T-cell (primary cell): ENCODE data around the gene SUGCT. TPM values are rescaled to one million over a fixed set of nuclear protein-coding genes. Genes with fewer than 3 reads are reported as not detected.

Experiments
- ATAC-seq, 4 experiments: fragments of 200-7000 bp in 3 of 4; fragments of 150-1000 bp in 1 of 4; cut with Tn5 transposase; replicated peaks in 1 of 4; 1 replicate in 3 of 4; 2 replicates in 1 of 4; pipeline ENCODE4 v1.10.0; 2021; ENCODE audit warnings: moderate library complexity in 3 of 4, mild to moderate bottlenecking in 2 of 4, moderate number of reproducible peaks in 1 of 4
- CTCF ChIA-PET, 2 donors: fragments of 300-600 bp; sonication (Branson Sonifier 250); formaldehyde crosslinking; loops; one replicate each; lab custom pipeline; 2022; ENCODE audit warnings: antibody characterized with exemption in 2 of 2; lab: Charles Lee
- POLR2A ChIA-PET, 2 donors: fragments of 300-600 bp; sonication (Branson Sonifier 250); formaldehyde crosslinking; loops; one replicate each; lab custom pipeline; 2022; ENCODE audit warnings: antibody characterized with exemption in 2 of 2; lab: Charles Lee
- DNase-seq, 35 experiments: peaks; one replicate each; pipeline versions ENCODE4 v3.0.0 to v3.0.0-alpha.2; 2013 to 2023
- H3K27ac ChIP-seq: one replicate; pipeline ENCODE4 v1.5.1; 2013; ENCODE audit warnings: low read length
- H3K27me3 ChIP-seq, 2 experiments: replicated peaks in 1 of 2; 1 replicate in 1 of 2; 2 replicates in 1 of 2; pipeline versions ENCODE4 v1.6.1 to v1.7.0; 2013; ENCODE audit warnings: low read length in 1 of 2, mixed read lengths in 1 of 2; ENCODE audit not compliant: control insufficient read depth in 2 of 2, insufficient read depth in 2 of 2; ENCODE audit errors: extremely low read depth in 1 of 2
- H3K36me3 ChIP-seq, 2 donors: 1 replicate in 1 of 2; 2 replicates in 1 of 2; pipeline versions ENCODE4 v1.6.1 to v1.7.0; 2013; ENCODE audit warnings: low read length in 1 of 2; ENCODE audit not compliant: control insufficient read depth in 2 of 2, insufficient read depth in 1 of 2; ENCODE audit errors: extremely low read depth in 1 of 2
- H3K4me1 ChIP-seq, 2 experiments: 1 replicate in 1 of 2; 2 replicates in 1 of 2; pipeline versions ENCODE4 v1.6.1 to v1.7.0; 2013; ENCODE audit warnings: low read length in 2 of 2, mixed read lengths in 1 of 2; ENCODE audit not compliant: insufficient read depth in 2 of 2, control insufficient read depth in 1 of 2; ENCODE audit errors: extremely low read depth in 1 of 2
- H3K4me3 ChIP-seq, 2 donors: 1 replicate in 1 of 2; 2 replicates in 1 of 2; pipeline versions ENCODE4 v1.5.1 to v1.7.0; 2013; ENCODE audit warnings: mild to moderate bottlenecking in 2 of 2, low read length in 1 of 2, moderate library complexity in 1 of 2; ENCODE audit not compliant: control insufficient read depth in 1 of 2; ENCODE audit errors: extremely low read depth in 1 of 2
- H3K9me3 ChIP-seq: 2 replicates; pipeline ENCODE4 v1.7.0; 2013
- H3K27ac Mint-ChIP-seq, 2 donors: one replicate each; pipeline ENCODE4 v1.8.0; 2020 to 2021; ENCODE audit warnings: mild to moderate bottlenecking in 2 of 2, mixed read lengths in 2 of 2
- H3K27me3 Mint-ChIP-seq, 2 donors: one replicate each; pipeline ENCODE4 v1.8.0; 2021 to 2022; ENCODE audit warnings: mixed read lengths in 2 of 2
- H3K36me3 Mint-ChIP-seq: one replicate; pipeline ENCODE4 v1.8.0; 2021; ENCODE audit warnings: mixed read lengths
- H3K4me1 Mint-ChIP-seq, 3 donors: one replicate each; pipeline ENCODE4 v1.8.0; 2020 to 2022; ENCODE audit warnings: mixed read lengths in 3 of 3, mild to moderate bottlenecking in 1 of 3
- H3K4me3 Mint-ChIP-seq, 3 donors: one replicate each; pipeline ENCODE4 v1.8.0; 2020 to 2022; ENCODE audit warnings: mild to moderate bottlenecking in 3 of 3, mixed read lengths in 3 of 3, moderate library complexity in 3 of 3
- H3K9me3 Mint-ChIP-seq, 3 donors: one replicate each; pipeline ENCODE4 v1.8.0; 2020 to 2022; ENCODE audit warnings: mixed read lengths in 3 of 3
- WGBS: methylation state at CpG from one replicate; pipeline ENCODE4 v1.1.5; 2013; ENCODE audit warnings: missing lambda C conversion rate; ENCODE audit not compliant: insufficient coverage; 5-methylcytosine and 5-hydroxymethylcytosine counted together
- total RNA-seq, 35 experiments: library from RNA in 6 of 35; stranded (reverse) in 6 of 35; fragments of 120-200 nt in 1 of 35; gene quantifications; one replicate each; pipeline versions ENCODE4 v1.2.1 to v1.2.4 and lab custom pipeline; 2013 to 2026

SUGCT gene
- total RNA-seq, 5 donors from 2014 or later (not counting 1 experiment from before 2014, with no cell fraction given), result 1.3 to 3.1 (median 2.3) TPM

DNA sequence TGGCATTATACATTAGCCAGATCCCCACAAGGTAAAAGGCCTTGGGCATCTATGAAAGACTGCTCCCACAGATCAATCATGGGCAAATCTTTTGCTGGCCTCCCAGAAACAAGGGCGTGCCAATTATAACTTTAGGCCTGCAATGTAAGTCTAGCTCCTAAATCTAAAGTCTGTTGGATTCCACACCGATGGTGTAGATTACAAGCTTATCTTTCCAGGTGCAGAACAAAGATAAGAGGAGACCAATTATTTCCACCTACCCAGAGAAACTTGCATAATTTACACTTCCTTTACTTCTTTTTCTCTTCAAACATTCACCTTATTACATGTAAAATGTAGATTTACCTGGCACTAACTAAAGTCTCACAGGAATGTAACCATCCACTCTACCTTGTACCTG, 713.1 kb downstream of the SUGCT start:
- CTCF ChIA-PET, result no interaction called here
- POLR2A ChIA-PET, result no interaction called here

DNA sequence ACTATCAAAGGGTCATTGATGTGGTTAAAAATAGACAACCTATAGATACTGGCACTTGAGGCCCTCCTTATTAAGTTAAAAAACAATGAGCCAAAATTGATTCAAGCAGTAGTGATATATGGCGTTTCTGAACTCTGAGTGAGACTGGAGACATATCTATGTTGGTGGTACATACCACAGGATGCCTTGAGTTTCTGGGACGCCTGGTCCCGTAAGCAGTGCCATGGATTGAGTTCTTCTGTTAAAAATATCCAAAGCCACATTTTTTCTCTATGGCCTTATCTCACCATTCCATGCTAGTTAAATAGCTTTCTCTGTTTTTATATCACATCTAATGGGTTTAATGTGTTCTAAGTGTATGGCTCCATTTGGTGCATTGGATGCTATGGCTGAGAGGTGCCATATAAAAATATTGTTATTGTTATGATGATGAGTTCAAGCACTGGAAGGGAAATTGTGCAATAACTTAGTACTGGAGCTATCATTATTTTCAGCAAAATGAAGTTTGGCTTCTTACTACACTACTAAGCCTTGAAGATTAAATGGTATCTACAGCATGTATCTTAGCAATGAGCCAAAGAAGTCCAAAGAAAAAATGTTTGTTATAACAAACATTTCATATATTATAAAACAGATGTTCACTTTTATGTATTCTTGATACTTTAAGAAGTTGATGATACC, 713.9 kb downstream of the SUGCT start:
- Mint-ChIP-seq H3K4me1 (no peaks in the 10 kb centered on the region), H3K9me3 (peaks cover 0 to 12% (median 11%) of the 10 kb centered on the region in 3 donors), H3K36me3 (no peaks in the 10 kb centered on the region), H3K4me3 (no peak overlapping the region), H3K27ac (no peak overlapping the region), H3K27me3 (no peaks in the 10 kb centered on the region)
- no peak overlapping the region for H3K4me3 ChIP-seq
- ChIA-PET POLR2A (no interaction called here), CTCF (no interaction called here)
- H3K27me3 ChIP-seq, result no peaks in the 10 kb centered on the region
- no peak overlapping the region for H3K27ac ChIP-seq
- ATAC-seq, result no peak
- DNase-seq, result no peak
- no peaks in the 10 kb centered on the region for H3K4me1 ChIP-seq
- WGBS, result no CpG with 5 or more reads among the region's 3 CpGs
- H3K9me3 ChIP-seq, result no peaks in the 10 kb centered on the region
- H3K36me3 ChIP-seq, result no peaks in the 10 kb centered on the region

More for the DNA sequence above, 713.1 kb downstream of the SUGCT start:
- Mint-ChIP-seq H3K27ac (no peak overlapping the region), H3K4me1 (no peaks in the 10 kb centered on the region), H3K27me3 (no peaks in the 10 kb centered on the region), H3K36me3 (no peaks in the 10 kb centered on the region), H3K4me3 (no peak overlapping the region), H3K9me3 (peaks cover 0 to 12% (median 11%) of the 10 kb centered on the region in 3 donors)
- H3K9me3 ChIP-seq, result no peaks in the 10 kb centered on the region
- ATAC-seq (no peak), DNase-seq (no peak)
- no peak overlapping the region for H3K27ac ChIP-seq
- H3K4me3 ChIP-seq, result no peak overlapping the region
- WGBS, result 67% methylated on average over 2 of the region's 2 CpGs
- no peaks in the 10 kb centered on the region for H3K4me1 ChIP-seq
- H3K36me3 ChIP-seq, result no peaks in the 10 kb centered on the region
- no peaks in the 10 kb centered on the region for H3K27me3 ChIP-seq

- no peaks in the 10 kb centered on the region for H3K9me3 ChIP-seq
- H3K4me3 Mint-ChIP-seq, result no peak overlapping the region
- H3K9me3 Mint-ChIP-seq, result peaks cover 0 to 12% (median 11%) of the 10 kb centered on the region in 3 donors
- WGBS, result 100% methylated on average over 2 of the region's 3 CpGs
- no peaks in the 10 kb centered on the region for H3K4me1 Mint-ChIP-seq
- H3K4me3 ChIP-seq, result no peak overlapping the region
- no peaks in the 10 kb centered on the region for H3K27me3 Mint-ChIP-seq
- no peak for ATAC-seq
- H3K27ac ChIP-seq, result no peak overlapping the region
- ChIA-PET CTCF (no interaction called here), POLR2A (no interaction called here)
- H3K27me3 ChIP-seq, result no peaks in the 10 kb centered on the region
- no peaks in the 10 kb centered on the region for H3K36me3 Mint-ChIP-seq
- H3K4me1 ChIP-seq, result no peaks in the 10 kb centered on the region
- no peak for DNase-seq
- no peak overlapping the region for H3K27ac Mint-ChIP-seq
- no peaks in the 10 kb centered on the region for H3K36me3 ChIP-seq
Measured at GRCh38 chr7:40850017-40850416, 715.2 kb downstream of the SUGCT start.

DNA sequence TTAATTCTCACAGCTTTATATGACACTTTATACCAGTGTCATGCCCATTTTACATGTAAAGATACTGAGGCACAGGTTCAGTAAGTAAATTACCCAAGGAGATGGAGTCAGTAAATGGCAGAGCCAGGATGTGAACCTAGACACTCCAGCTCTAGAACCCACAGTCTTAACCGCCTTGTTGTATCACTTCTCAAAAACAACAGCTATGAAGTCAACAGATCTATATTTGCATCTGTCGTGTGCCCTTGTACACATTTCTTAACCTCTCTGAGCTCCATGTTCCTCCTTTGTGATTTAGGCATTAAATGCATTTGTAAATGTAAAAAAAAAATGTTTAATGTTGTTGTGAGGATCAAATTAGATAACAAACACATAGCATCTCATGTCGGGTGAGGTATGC, 716.2 kb downstream of the SUGCT start:
- CTCF ChIA-PET, result no interaction called here
- no peaks in the 10 kb centered on the region for H3K4me1 ChIP-seq
- H3K36me3 ChIP-seq, result no peaks in the 10 kb centered on the region
- Mint-ChIP-seq H3K4me1 (no peaks in the 10 kb centered on the region), H3K4me3 (no peak overlapping the region), H3K9me3 (peaks cover 0 to 10% (median 8%) of the 10 kb centered on the region in 3 donors), H3K36me3 (no peaks in the 10 kb centered on the region), H3K27me3 (no peaks in the 10 kb centered on the region), H3K27ac (no peak overlapping the region)
- H3K9me3 ChIP-seq, result no peaks in the 10 kb centered on the region
- WGBS, result no CpG with 5 or more reads among the region's 3 CpGs
- no peak overlapping the region for H3K4me3 ChIP-seq
- no peak for ATAC-seq
- H3K27ac ChIP-seq, result no peak overlapping the region
- POLR2A ChIA-PET, result interaction anchor here in 1 of 2 donors (0.6 kb wide), 1 partner anchor 52 kb away, joined by 3 read pairs; no protein-coding TSS in a partner anchor
- no peak for DNase-seq
- no peaks in the 10 kb centered on the region for H3K27me3 ChIP-seq

DNA sequence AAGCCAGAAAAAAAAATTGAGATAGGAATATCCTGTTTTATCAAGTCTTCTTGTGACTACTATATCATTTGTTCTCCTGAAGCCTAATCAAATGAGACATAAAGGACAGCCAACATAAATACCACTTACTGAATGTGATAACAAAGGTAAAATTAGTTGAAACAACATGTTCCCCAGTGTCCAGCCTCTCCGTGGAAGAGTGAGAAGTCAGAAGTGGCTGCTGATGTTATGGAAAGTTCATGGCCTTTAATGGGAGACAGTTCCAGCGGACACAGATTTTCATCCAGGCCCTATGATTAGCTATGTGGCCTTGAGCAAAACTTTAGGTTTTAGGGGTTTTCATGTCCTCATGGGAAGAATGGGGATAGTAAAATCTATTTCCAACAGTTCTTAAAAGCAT, 724.3 kb downstream of the SUGCT start:
- H3K27me3 ChIP-seq, result no peaks in the 10 kb centered on the region
- H3K4me1 ChIP-seq, result no peaks in the 10 kb centered on the region
- no peaks in the 10 kb centered on the region for H3K9me3 ChIP-seq
- Mint-ChIP-seq H3K27ac (no peak overlapping the region), H3K4me3 (no peak overlapping the region), H3K27me3 (no peaks in the 10 kb centered on the region), H3K9me3 (peaks cover 0 to 5% (median 0%) of the 10 kb centered on the region in 3 donors), H3K4me1 (no peaks in the 10 kb centered on the region), H3K36me3 (no peaks in the 10 kb centered on the region)
- H3K36me3 ChIP-seq, result no peaks in the 10 kb centered on the region
- no peak overlapping the region for H3K4me3 ChIP-seq
- POLR2A ChIA-PET, result no interaction called here
- ATAC-seq (no peak), DNase-seq (no peak)
- 60% methylated on average over 1 of the region's 2 CpGs for WGBS
- H3K27ac ChIP-seq, result no peak overlapping the region
- CTCF ChIA-PET, result no interaction called here

GRCh38 chr7:40859965-40860543, 725.2 kb downstream of the SUGCT start:
- no peaks in the 10 kb centered on the region for H3K9me3 ChIP-seq
- Mint-ChIP-seq H3K4me3 (no peak overlapping the region), H3K27ac (no peak overlapping the region), H3K9me3 (peaks cover 0 to 5% (median 3%) of the 10 kb centered on the region in 3 donors), H3K4me1 (no peaks in the 10 kb centered on the region), H3K27me3 (no peaks in the 10 kb centered on the region), H3K36me3 (no peaks in the 10 kb centered on the region)
- no peak overlapping the region for H3K4me3 ChIP-seq
- ChIA-PET CTCF (no interaction called here), POLR2A (no interaction called here)
- H3K27me3 ChIP-seq, result no peaks in the 10 kb centered on the region
- H3K27ac ChIP-seq, result no peak overlapping the region
- H3K4me1 ChIP-seq, result no peaks in the 10 kb centered on the region
- H3K36me3 ChIP-seq, result no peaks in the 10 kb centered on the region
- no peak for DNase-seq
- ATAC-seq, result no peak
- 85% methylated on average over 13 of the region's 15 CpGs for WGBS
